Upper lobe of left lung (tissue), 4 donors: ENCODE measurements around the gene PIF1.

Experiments used
- CTCF ChIP-seq, 6 experiments: fragments of 450-650 bp in 4 of 6; fragments of 200-600 bp in 2 of 6; sonication (generic) in 2 of 6; IDR thresholded peaks; one replicate each; pipeline ENCODE4 v1.5.1; 2016 to 2019; ENCODE audit warnings: antibody characterized with exemption in 6 of 6
- EP300 ChIP-seq, 4 donors: sonication (generic); formaldehyde crosslinking; IDR thresholded peaks; one replicate each; pipeline ENCODE4 v1.5.1; 2017; ENCODE audit warnings: antibody characterized with exemption in 4 of 4, control low read depth in 2 of 4
- POLR2A ChIP-seq, 4 donors: fragments of 450-650 bp; IDR thresholded peaks; one replicate each; pipeline ENCODE4 v1.5.1; 2016 to 2017; ENCODE audit warnings: antibody characterized with exemption in 4 of 4, mild to moderate bottlenecking in 2 of 4
- POLR2AphosphoS5 ChIP-seq, 2 donors: sonication (generic); formaldehyde crosslinking; IDR thresholded peaks; one replicate each; pipeline ENCODE4 v1.5.1; 2017; ENCODE audit warnings: antibody characterized with exemption in 2 of 2

DNA sequence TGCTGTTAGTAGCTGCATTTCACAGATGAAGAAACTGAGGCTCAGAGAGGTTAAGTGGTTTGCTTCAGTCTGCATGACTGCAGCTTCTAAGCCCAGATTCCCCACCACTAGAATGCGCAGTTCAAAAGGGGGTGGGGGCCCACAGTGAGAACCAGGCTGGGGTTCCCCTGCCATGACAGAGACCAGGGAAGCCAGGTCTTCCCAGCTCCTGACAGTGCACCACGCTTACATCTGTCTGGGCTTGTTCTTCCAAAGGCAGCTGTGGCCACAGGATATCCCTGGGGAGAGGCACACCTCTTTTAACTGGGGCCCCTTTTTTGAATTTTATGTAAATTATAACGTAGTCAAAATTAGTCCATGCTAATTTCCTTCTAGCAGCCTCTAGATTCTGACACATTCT lies 21.6 kb upstream of the PIF1 start:
- TF ChIP-seq CTCF (IDR thresholded peaks at IDR 0.05) (no peak), POLR2AphosphoS5 (IDR thresholded peaks at IDR 0.05) (no peak), POLR2A (IDR thresholded peaks at IDR 0.05) (no peak), EP300 (IDR thresholded peaks at IDR 0.05) (no peak)
